Measurements from ENCODE around the gene EDDM3A.
"Not testable (repeated sequence)": the region's sequence is repeated elsewhere in the genome, so short reads cannot be mapped to it uniquely, and the experiment has no call there.

EDDM3A gene

GRCh38 chr14:20730891-20731290 is 14.8 kb upstream of the EDDM3A start:
- H3K4me3 ChIP-seq (ENCODE audit: low read length) = no peak overlapping the region
- DNase-seq (ENCODE audit: low read depth, low spot score) = no peak

GRCh38 chr14:20732477-20732876 is 13.2 kb upstream of the EDDM3A start:
- DNase-seq (ENCODE audit: low read depth, low spot score) = no peak
- no peak overlapping the region for H3K4me3 ChIP-seq (ENCODE audit: low read length)

- no peak overlapping the region for H3K4me3 ChIP-seq (ENCODE audit: low read length)
- no peak for DNase-seq (ENCODE audit: low read depth, low spot score)
These were observed 12.6 kb upstream of the EDDM3A start for GRCh38 chr14:20732979-20733635.

- H3K4me3 ChIP-seq (ENCODE audit: low read length) = no peak overlapping the region
- no peak for DNase-seq (ENCODE audit: low read depth, low spot score)
These were observed 11.8 kb upstream of the EDDM3A start for GRCh38 chr14:20733684-20734429.

- H3K4me3 ChIP-seq (ENCODE audit: low read length) = no peak overlapping the region
- no peak for DNase-seq (ENCODE audit: low read depth, low spot score)
These were observed 11.3 kb upstream of the EDDM3A start for GRCh38 chr14:20734430-20734806.

- not testable (repeated sequence) for H3K4me3 ChIP-seq (ENCODE audit: low read length); DNase-seq (ENCODE audit: low read depth, low spot score)
These were observed 7.4 kb upstream of the EDDM3A start for GRCh38 chr14:20738292-20738691.

- no peak for DNase-seq (ENCODE audit: low read depth, low spot score)
These were observed 3.6 kb upstream of the EDDM3A start for GRCh38 chr14:20742132-20742531.

GRCh38 chr14:20743556-20743955 is 2.1 kb upstream of the EDDM3A start:
- no peak for DNase-seq (ENCODE audit: low read depth, low spot score)
- no peak overlapping the region for H3K4me3 ChIP-seq (ENCODE audit: low read length)

More at GRCh38 chr14:20742132-20742531, 3.6 kb upstream of the EDDM3A start:
- no peak overlapping the region for H3K4me3 ChIP-seq (ENCODE audit: low read length)

- DNase-seq (ENCODE audit: low read depth, low spot score) = no peak
- no peak overlapping the region for H3K4me3 ChIP-seq (ENCODE audit: low read length)
These were observed 879 bp downstream of the EDDM3A start for GRCh38 chr14:20746566-20746965.

- no peak overlapping the region for H3K4me3 ChIP-seq (ENCODE audit: low read length)
- DNase-seq (ENCODE audit: low read depth, low spot score) = no peak
These were observed 2.8 kb downstream of the EDDM3A start for GRCh38 chr14:20748439-20748838.

- H3K4me3 ChIP-seq (ENCODE audit: low read length) = no peak overlapping the region
- DNase-seq (ENCODE audit: low read depth, low spot score) = no peak
These were observed 4.5 kb downstream of the EDDM3A start for GRCh38 chr14:20750194-20750593.

GRCh38 chr14:20751963-20752562 is 6.4 kb downstream of the EDDM3A start:
- no peak overlapping the region for H3K4me3 ChIP-seq (ENCODE audit: low read length)
- no peak for DNase-seq (ENCODE audit: low read depth, low spot score)

GRCh38 chr14:20754308-20754707 is 8.6 kb downstream of the EDDM3A start:
- no peak for DNase-seq (ENCODE audit: low read depth, low spot score)
- no peak overlapping the region for H3K4me3 ChIP-seq (ENCODE audit: low read length)

GRCh38 chr14:20755037-20755436 is 9.3 kb downstream of the EDDM3A start:
- H3K4me3 ChIP-seq (ENCODE audit: low read length) = no peak overlapping the region
- no peak for DNase-seq (ENCODE audit: low read depth, low spot score)

GRCh38 chr14:20757965-20758364 is 12.3 kb downstream of the EDDM3A start:
- H3K4me3 ChIP-seq (ENCODE audit: low read length) = no peak overlapping the region
- DNase-seq (ENCODE audit: low read depth, low spot score) = peak; percentile 28

GRCh38 chr14:20759465-20759864 is 13.8 kb downstream of the EDDM3A start:
- not testable (repeated sequence) for DNase-seq (ENCODE audit: low read depth, low spot score); H3K4me3 ChIP-seq (ENCODE audit: low read length)

GRCh38 chr14:20760950-20761349 is 15.3 kb downstream of the EDDM3A start:
- no peak overlapping the region for H3K4me3 ChIP-seq (ENCODE audit: low read length)
- no peak for DNase-seq (ENCODE audit: low read depth, low spot score)

- no peak for DNase-seq (ENCODE audit: low read depth, low spot score)
- H3K4me3 ChIP-seq (ENCODE audit: low read length) = no peak overlapping the region
These were observed 22.9 kb downstream of the EDDM3A start for GRCh38 chr14:20768593-20768892.

- DNase-seq (ENCODE audit: low read depth, low spot score) = no peak
- H3K4me3 ChIP-seq (ENCODE audit: low read length) = no peak overlapping the region
These were observed 23.7 kb downstream of the EDDM3A start for GRCh38 chr14:20769421-20769820.

GRCh38 chr14:20772650-20773049 is 27.0 kb downstream of the EDDM3A start:
- H3K4me3 ChIP-seq (ENCODE audit: low read length) = no peak overlapping the region
- DNase-seq (ENCODE audit: low read depth, low spot score) = no peak

All from Jurkat, Clone E6-1 (cell line).